OCI-LY7 (cell line): ENCODE data around the gene SLC48A1. TPM values are rescaled to one million over a fixed set of nuclear protein-coding genes. Genes with fewer than 3 reads are reported as not detected.

Experiments
- BruUV-seq: library from RNA; stranded (reverse); fragments of 400-500 nt; replicated peaks from 2 replicates; lab custom pipeline; 2021; lab: Mats Ljungman, UMichigan
- CTCF ChIA-PET: fragments of 300-600 bp; sonication (Branson Sonifier 250); formaldehyde crosslinking; loops from one replicate; lab custom pipeline; 2022; ENCODE audit warnings: antibody characterized with exemption; ENCODE audit not compliant: unreplicated experiment; lab: Charles Lee
- POLR2A ChIA-PET: fragments of 300-600 bp; sonication (Branson Sonifier 250); formaldehyde crosslinking; loops from one replicate; lab custom pipeline; 2022; ENCODE audit warnings: antibody characterized with exemption; lab: Charles Lee
- DNase-seq: peaks from one replicate; pipeline ENCODE4 v3.0.0-alpha.2; 2015; ENCODE audit warnings: low spot score
- H2AFZ ChIP-seq: fragments of 200-600 bp; sonication (generic), shearing (Covaris generic); 2 replicates; pipeline ENCODE4 v1.6.1; 2014; ENCODE audit warnings: mild to moderate bottlenecking, antibody characterized with exemption, low read length, moderate library complexity
- H3K27ac ChIP-seq: fragments of 200-600 bp; sonication (generic); 2 replicates; pipeline ENCODE4 v1.5.1; 2014; ENCODE audit warnings: mixed run types, low read depth, mild to moderate bottlenecking, moderate library complexity, low read length, inconsistent platforms; ENCODE audit not compliant: poor library complexity, severe bottlenecking
- H3K36me3 ChIP-seq: fragments of 200-600 bp; sonication (generic); 2 replicates; pipeline ENCODE4 v1.6.1; 2014; ENCODE audit warnings: mild to moderate bottlenecking, antibody characterized with exemption, low read length, moderate library complexity, mixed read lengths; ENCODE audit not compliant: insufficient read depth
- H3K4me1 ChIP-seq: fragments of 200-600 bp; sonication (generic); 2 replicates; pipeline ENCODE4 v1.5.1; 2014; ENCODE audit warnings: mild to moderate bottlenecking, low read length; ENCODE audit not compliant: insufficient read depth, poor library complexity, severe bottlenecking
- H3K4me2 ChIP-seq: fragments of 200-600 bp; sonication (generic); 2 replicates; pipeline ENCODE4 v1.6.1; 2014; ENCODE audit warnings: mild to moderate bottlenecking, low read length
- H3K4me3 ChIP-seq: fragments of 200-600 bp; sonication (generic); 2 replicates; pipeline ENCODE4 v1.5.1; 2014; ENCODE audit warnings: mild to moderate bottlenecking, low read depth, low read length; ENCODE audit not compliant: poor library complexity, severe bottlenecking
- H3K79me2 ChIP-seq: fragments of 200-600 bp; sonication (generic); 2 replicates; pipeline ENCODE4 v1.6.1; 2016; ENCODE audit warnings: low read depth, mild to moderate bottlenecking, low read length, moderate library complexity, mixed read lengths; ENCODE audit not compliant: insufficient read depth
- H3K9me2 ChIP-seq: fragments of 200-600 bp; sonication (generic); 2 replicates; pipeline ENCODE4 v1.6.1; 2016; ENCODE audit warnings: mild to moderate bottlenecking, low read length, mixed read lengths; ENCODE audit not compliant: insufficient read depth
- H3K9me3 ChIP-seq: fragments of 200-600 bp; sonication (generic); 2 replicates; pipeline ENCODE4 v1.6.1; 2014; ENCODE audit warnings: mild to moderate bottlenecking, mixed run types, low read length, mixed read lengths
- H4K20me1 ChIP-seq: fragments of 200-600 bp; sonication (generic); 2 replicates; pipeline ENCODE4 v1.6.1; 2014; ENCODE audit warnings: mild to moderate bottlenecking, antibody characterized with exemption, low read length, moderate library complexity, mixed read lengths; ENCODE audit not compliant: insufficient read depth
- CTCF ChIP-seq: fragments of 200-600 bp; sonication (generic); conservative IDR thresholded peaks from 2 replicates; pipeline ENCODE4 v1.5.1; 2014; ENCODE audit warnings: mild to moderate bottlenecking, antibody characterized with exemption, low read length, moderate library complexity, mixed read lengths
- EZH2phosphoT487 ChIP-seq: fragments of 200-600 bp; sonication (generic); IDR thresholded peaks from 2 replicates; pipeline ENCODE4 v1.6.1; 2018; ENCODE audit warnings: low read depth, borderline replicate concordance, mild to moderate bottlenecking, mixed run types, antibody characterized with exemption, low read length, moderate library complexity, mixed read lengths
- intact Hi-C: fragments of 100-400 bp; cut with micrococcal nuclease; formaldehyde crosslinking; loops from one replicate; pipeline ENCODE4 v1.10.0; 2022; ENCODE audit not compliant: unreplicated experiment
- total RNA-seq, 2 experiments: library from RNA; depleted of rRNA in 1 of 2; stranded (reverse); fragments of >200 nt in 1 of 2; shearing (Covaris generic) in 1 of 2; gene quantifications; 2 replicates each; pipeline ENCODE4 v1.2.3, GENCODE V29; 2014 to 2022

Gene SLC48A1
- total RNA-seq, 2 experiments from 2014 or later, result 9.6 to 12.0 TPM

GRCh38 chr12:47819138-47819895 is 46.3 kb downstream of the SLC48A1 start:
- Histone ChIP-seq H3K9me2 (no peaks in the 10 kb centered on the region), H3K4me3 (peak overlapping the region; percentile 83), H3K36me3 (peaks cover 9% of the 10 kb centered on the region; the same call in 1 of the 2 replicates), H3K9me3 (no peaks in the 10 kb centered on the region), H4K20me1 (0 out of 2 replicates have a peak, but pooled peaks cover 3% of the 10 kb centered on the region), H3K4me2 (peak overlapping the region; percentile 98), H2AFZ (no peak overlapping the region), H3K27ac (peak overlapping the region; percentile 96), H3K4me1 (peaks cover 72% of the 10 kb centered on the region), H3K79me2 (peaks cover 50% of the 10 kb centered on the region)
- intact Hi-C loops, result loop anchor here (1.0 kb wide), 2 partner anchors 11 to 16 kb away; no protein-coding TSS in a partner anchor
- POLR2A ChIA-PET, result interaction anchor here (1.0 to 7.9 kb wide), 6 partner anchors 9 to 600 kb away, joined by 4 to 239 read pairs (median 5); no protein-coding TSS in a partner anchor
- peak; percentile 64 for DNase-seq
- TF ChIP-seq CTCF (peak; percentile 67), EZH2phosphoT487 (no peak)
- CTCF ChIA-PET, result interaction anchor here (1.4 to 5.5 kb wide), 3 partner anchors 14 to 111 kb away, joined by 3 to 85 read pairs (median 5); no protein-coding TSS in a partner anchor
- no TSS peak for BruUV-seq

- Histone ChIP-seq H2AFZ (peak within 1 kb of the TSS; percentile 82), H3K36me3 (peaks cover 2% of the 10 kb centered on the region; the same call in 1 of the 2 replicates), H3K4me1 (peaks cover 72% of the 10 kb centered on the region), H3K4me3 (peak within 1 kb of the TSS; percentile 83), H4K20me1 (0 out of 2 replicates have a peak, but pooled peaks cover 3% of the 10 kb centered on the region), H3K4me2 (peak within 1 kb of the TSS; percentile 98), H3K9me2 (no peaks in the 10 kb centered on the region), H3K27ac (peak within 1 kb of the TSS; percentile 96), H3K9me3 (no peaks in the 10 kb centered on the region), H3K79me2 (peaks cover 42% of the 10 kb centered on the region)
- BruUV-seq, result no TSS peak
- CTCF ChIA-PET, result interaction anchor here (1.0 to 5.5 kb wide), 2 partner anchors 12 to 13 kb away, joined by 3 to 85 read pairs; no protein-coding TSS in a partner anchor
- POLR2A ChIA-PET, result interaction anchor here (0.6 to 7.9 kb wide), 4 partner anchors 9 to 16 kb away, joined by 3 to 239 read pairs (median 4); no protein-coding TSS in a partner anchor
- intact Hi-C loops, result loop anchor here (1.0 kb wide), 2 partner anchors 12 to 15 kb away; no protein-coding TSS in a partner anchor
- no peak for TF ChIP-seq EZH2phosphoT487
- no peak for TF ChIP-seq CTCF
- DNase-seq, result peak; percentile 83
Observed at GRCh38 chr12:47819896-47820630, 47.0 kb downstream of the SLC48A1 start, which contains the start of gene HDAC7. TSS of gene HDAC7 (minus strand) at chr12:47819903. CDS start at chr12:47819785, 118 bp downstream.
